ENCODE data around the gene CXCL5. TPM values are rescaled to one million over a fixed set of nuclear protein-coding genes. Genes with fewer than 3 reads are reported as not detected.

Gene CXCL5
- total and polyA plus RNA-seq, 2 of the 4 experiments (the other 2 are of a cell fraction), result 0.14 TPM; not detected in 1

GRCh38 chr4:74000301-74000700, 1.8 kb upstream of the CXCL5 start:
- POLR2A ChIA-PET (ENCODE audit: unreplicated experiment), result no interaction called here
- ATAC-seq (ENCODE audit: low read depth), result no peak
- Histone ChIP-seq H3K56ac (ENCODE audit: extremely low read depth, insufficient read depth, low read length) (no peak overlapping the region), H3K27me3 (ENCODE audit: control insufficient read depth, insufficient read depth, low read length) (peaks cover 12% of the 10 kb centered on the region), H3K27ac (ENCODE audit: insufficient read depth, low read length) (no peak overlapping the region), H2BK15ac (ENCODE audit: low read depth, low read length) (no peak overlapping the region), H3K36me3 (ENCODE audit: control insufficient read depth, insufficient read depth, low read length) (no peaks in the 10 kb centered on the region), H3K4me2 (ENCODE audit: low read depth, low read length) (no peak overlapping the region), H3K4ac (ENCODE audit: low read depth, low read length) (no peak overlapping the region), H3K4me1 (ENCODE audit: control insufficient read depth, insufficient read depth, low read length) (peaks cover 2% of the 10 kb centered on the region; the same call in 1 of the 2 replicates), H3K18ac (ENCODE audit: low read depth, low read length) (no peak overlapping the region), H4K20me1 (ENCODE audit: insufficient read depth, low read length) (no peaks in the 10 kb centered on the region), H2AK5ac (ENCODE audit: low read depth, low read length) (no peak overlapping the region), H4K91ac (ENCODE audit: insufficient read depth, low read depth, low read length) (no peak overlapping the region), H4K5ac (ENCODE audit: low read depth, low read length) (no peak overlapping the region), H3K9me3 (ENCODE audit: control insufficient read depth, insufficient read depth, low read length) (no peaks in the 10 kb centered on the region), H2BK5ac (ENCODE audit: low read depth, low read length, poor library complexity, severe bottlenecking) (no peak overlapping the region), H2BK120ac (ENCODE audit: low read depth, low read length) (no peak overlapping the region), H3K79me1 (ENCODE audit: low read depth in 1 of 2, low read length in 2 of 2) (no peaks in the 10 kb centered on the region), H3K14ac (replicated peaks; ENCODE audit: low read depth, low read length) (no peak overlapping the region), H4K8ac (ENCODE audit: low read depth in 2 of 2, low read length in 2 of 2) (no peak overlapping the region), H3K9me1 (ENCODE audit: insufficient read depth, low read length) (no peaks in the 10 kb centered on the region), H3K9ac (ENCODE audit: low read depth, low read length) (no peak overlapping the region), H3K23ac (ENCODE audit: low read depth, low read length) (no peak overlapping the region), H2BK20ac (ENCODE audit: low read depth, low read length) (no peak overlapping the region), H2AFZ (replicated peaks; ENCODE audit: low read length, poor library complexity) (no peak overlapping the region), H2AK9ac (replicated peaks; ENCODE audit: low read depth, low read length, poor library complexity) (no peak overlapping the region), H3K4me3 (ENCODE audit: insufficient read depth, low read depth, low read length) (no peak overlapping the region)
- dilution Hi-C loops (cut with HindIII; ENCODE audit: low sequenced_read_pairs, unreplicated experiment) (no loop called here), intact Hi-C loops (cut with micrococcal nuclease) (loop anchor here (10.0 kb wide), 1 partner anchor 1864 kb away; no protein-coding TSS in a partner anchor), in situ Hi-C loops (cut with MboI; ENCODE audit: low sequenced_read_pairs) (no loop called here)
- no CpG with 5 or more reads among the region's 6 CpGs for WGBS, 2 experiments (ENCODE audit: extremely low coverage in 2 of 2, insufficient read length in 1 of 2)
- TF ChIP-seq NFE2L2 (IDR thresholded peaks at IDR 0.05; ENCODE audit: low read depth, low read length) (no peak), POLR2A (IDR thresholded peaks at IDR 0.05; ENCODE audit: low read depth, low read length) (no peak), CHD1 (IDR thresholded peaks at IDR 0.05; ENCODE audit: low read depth, low read length) (no peak), USF2 (IDR thresholded peaks at IDR 0.05; ENCODE audit: low read depth, low read length) (no peak), MAZ (IDR thresholded peaks at IDR 0.05; ENCODE audit: borderline replicate concordance, low read depth, low read length) (no peak)
- DNase-seq, result no peak
- CTCF ChIA-PET, result interaction anchor here (1.0 kb wide), 1 partner anchor 15 kb away, joined by 3 read pairs; no protein-coding TSS in a partner anchor
- BruUV-seq (replicated peaks), result no TSS peak
